SK-N-MC (cell line): ENCODE data around the gene FOXP1.

ENCODE experiments used
- DNase-seq: peaks from one replicate; pipeline ENCODE4 v3.0.0-alpha.2; 2011; ENCODE audit warnings: low read depth, low spot score
- H3K27ac ChIP-seq: fragments of 200-600 bp; sonication (generic); 2 replicates; pipeline ENCODE4 v1.5.1; 2016; ENCODE audit warnings: mixed run types
- H3K36me3 ChIP-seq: fragments of 200-600 bp; sonication (generic); 2 replicates; pipeline ENCODE4 v1.6.1; 2017; ENCODE audit warnings: antibody characterized with exemption, low read length, mixed read lengths; ENCODE audit not compliant: insufficient read depth
- H3K4me3 ChIP-seq: fragments of 200-600 bp; sonication (generic); 2 replicates; pipeline ENCODE4 v1.5.1; 2016
- H3K9ac ChIP-seq: fragments of 200-600 bp; sonication (generic); 2 replicates; pipeline ENCODE4 v1.8.0; 2017; ENCODE audit warnings: mixed run types, mixed read lengths; ENCODE audit not compliant: insufficient read length
- H3K9me3 ChIP-seq: fragments of 200-600 bp; sonication (generic); 2 replicates; pipeline ENCODE4 v1.6.1; 2017; ENCODE audit warnings: low read depth, mild to moderate bottlenecking, antibody characterized with exemption, low read length, moderate library complexity, mixed read lengths
- EZH2 ChIP-seq: fragments of 200-600 bp; sonication (generic); IDR thresholded peaks from one replicate; pipeline ENCODE4 v1.6.1; 2017; ENCODE audit warnings: antibody characterized with exemption
- FOXP2 ChIP-seq: optimal IDR thresholded peaks from 2 replicates; pipeline ENCODE3; 2011; ENCODE audit warnings: mild to moderate bottlenecking, moderate library complexity; ENCODE audit not compliant: insufficient read depth; ENCODE audit errors: extremely low read length, control extremely low read depth
- POLR2AphosphoS5 ChIP-seq: IDR thresholded peaks from 2 replicates; pipeline ENCODE4 v1.6.1; 2012; ENCODE audit warnings: mild to moderate bottlenecking, low read depth, low read length, borderline replicate concordance

Gene FOXP1

DNA sequence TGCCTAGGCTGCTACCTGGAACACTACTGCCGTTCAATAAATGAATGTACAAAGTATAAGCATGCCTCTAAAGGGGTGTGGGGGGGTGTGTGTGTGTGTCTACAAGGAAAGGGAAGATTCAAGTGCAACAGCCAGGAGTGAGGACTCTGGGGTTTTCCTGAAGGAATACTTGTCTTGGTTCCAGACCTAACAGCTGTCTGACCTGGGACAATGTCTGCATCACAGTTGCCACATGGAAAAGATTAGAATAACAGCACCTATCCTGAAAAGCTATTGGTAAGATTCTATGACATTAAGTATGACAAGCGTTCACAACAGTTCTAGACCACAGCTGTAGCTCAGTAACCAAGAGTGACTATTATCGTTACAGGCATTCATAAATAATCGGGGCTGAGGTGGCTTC is 345.2 kb downstream of the FOXP1 start:
- Histone ChIP-seq H3K9me3 (no peaks in the 10 kb centered on the region), H3K36me3 (no peaks in the 10 kb centered on the region), H3K4me3 (no peak overlapping the region), H3K9ac (no peak overlapping the region), H3K27ac (no peak overlapping the region)
- DNase-seq: no peak
- no peak for TF ChIP-seq POLR2AphosphoS5

DNA sequence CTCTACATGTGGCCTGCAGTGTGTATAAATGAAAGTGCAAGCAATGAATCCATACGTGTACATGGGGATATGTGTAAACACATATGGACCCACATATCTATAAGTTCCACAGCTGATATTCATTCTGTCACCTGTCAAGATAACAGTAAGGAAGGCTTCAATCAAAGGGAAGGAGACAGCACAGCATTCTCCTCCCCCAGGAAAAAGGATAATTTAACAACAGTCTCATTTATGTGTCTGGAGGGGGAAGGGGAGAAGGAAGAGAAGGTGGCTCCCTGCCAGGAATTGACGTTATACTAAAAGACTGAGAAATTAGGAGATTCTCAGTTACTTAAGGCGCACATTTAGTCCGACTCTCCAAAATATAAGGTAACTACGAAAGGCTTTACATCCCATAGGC is 345.9 kb downstream of the FOXP1 start:
- no peak overlapping the region for H3K27ac ChIP-seq
- no peak overlapping the region for H3K4me3 ChIP-seq
- DNase-seq: no peak
- no peak for TF ChIP-seq FOXP2
- TF ChIP-seq EZH2: no peak
- no peak for TF ChIP-seq POLR2AphosphoS5
- H3K9me3 ChIP-seq: no peaks in the 10 kb centered on the region
- no peak overlapping the region for H3K9ac ChIP-seq
- no peaks in the 10 kb centered on the region for H3K36me3 ChIP-seq

DNA sequence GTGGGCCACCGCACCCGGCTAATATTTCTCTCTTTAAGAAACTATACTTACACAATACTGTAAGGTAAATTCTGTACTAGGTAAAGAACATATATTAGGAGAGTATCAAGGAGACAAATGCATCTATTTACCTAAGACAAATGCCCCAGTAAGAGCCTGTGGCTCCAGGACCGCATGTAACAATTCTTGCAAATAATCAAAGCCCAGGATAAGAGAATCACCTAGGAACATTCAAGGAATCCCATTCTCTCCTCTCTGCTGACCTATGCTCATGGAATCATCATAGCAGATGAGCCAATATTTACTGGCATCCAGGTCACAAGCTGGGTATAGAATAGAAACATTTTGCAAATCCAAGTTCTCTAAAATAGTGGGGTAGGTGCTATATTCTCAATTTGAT is 347.7 kb downstream of the FOXP1 start:
- no peak for DNase-seq

DNA sequence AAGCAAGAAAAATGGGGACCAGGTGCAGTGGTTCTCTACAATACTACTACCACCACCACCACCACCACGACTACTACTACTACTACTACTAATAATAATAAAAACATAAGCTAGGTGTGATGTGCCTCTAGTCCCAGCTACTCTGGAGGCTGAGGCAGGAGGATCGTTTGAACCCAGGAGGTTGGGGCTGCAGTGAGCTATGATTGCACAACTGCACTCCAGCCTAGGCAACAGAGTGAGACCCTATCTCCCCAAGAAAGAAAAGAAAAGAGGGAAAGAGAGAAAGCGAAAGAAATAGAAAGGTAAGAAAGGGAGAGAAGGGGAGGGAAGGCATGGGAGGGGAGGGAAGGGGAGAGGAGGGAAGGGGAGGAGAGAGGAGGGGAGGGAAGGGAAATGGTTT is 350.6 kb downstream of the FOXP1 start:
- H3K9ac ChIP-seq: no peak overlapping the region
- H3K9me3 ChIP-seq: no peaks in the 10 kb centered on the region
- no peak overlapping the region for H3K27ac ChIP-seq
- no peak for TF ChIP-seq EZH2
- no peak for TF ChIP-seq POLR2AphosphoS5
- TF ChIP-seq FOXP2: no peak
- H3K36me3 ChIP-seq: no peaks in the 10 kb centered on the region
- no peak for DNase-seq
- no peak overlapping the region for H3K4me3 ChIP-seq

More for the DNA sequence above, 347.7 kb downstream of the FOXP1 start:
- Histone ChIP-seq H3K9me3 (no peaks in the 10 kb centered on the region), H3K27ac (no peak overlapping the region), H3K36me3 (no peaks in the 10 kb centered on the region), H3K9ac (no peak overlapping the region), H3K4me3 (no peak overlapping the region)
- TF ChIP-seq FOXP2: no peak
- TF ChIP-seq POLR2AphosphoS5: no peak
- TF ChIP-seq EZH2: no peak

DNA sequence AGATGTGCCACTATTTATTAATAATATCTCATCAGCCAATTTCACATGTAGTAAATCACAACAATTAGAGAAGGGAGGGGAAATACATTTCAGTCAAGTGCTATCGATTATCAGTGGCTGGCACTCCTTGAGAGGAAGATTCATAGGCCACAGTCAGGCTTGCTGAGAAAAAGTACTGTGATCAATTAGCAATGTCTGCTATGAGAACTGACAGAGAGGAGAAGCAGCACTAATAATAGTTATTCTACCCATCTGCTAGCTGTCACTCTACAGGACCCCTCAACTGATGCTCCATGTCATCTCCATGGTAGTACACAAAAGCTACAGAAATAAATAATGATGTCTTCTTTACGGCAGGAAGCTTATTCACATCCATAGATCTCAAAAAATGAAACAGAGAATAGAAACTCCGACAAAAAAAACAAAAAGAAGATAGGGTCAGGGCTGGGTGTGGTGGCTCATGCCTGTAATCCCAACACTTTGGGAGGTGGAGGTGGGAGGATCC is 351.3 kb downstream of the FOXP1 start:
- Histone ChIP-seq H3K4me3 (no peak overlapping the region), H3K9me3 (no peaks in the 10 kb centered on the region), H3K9ac (no peak overlapping the region), H3K27ac (no peak overlapping the region), H3K36me3 (no peaks in the 10 kb centered on the region)
- no peak for TF ChIP-seq FOXP2
- no peak for TF ChIP-seq POLR2AphosphoS5
- TF ChIP-seq EZH2: no peak
- DNase-seq: no peak

DNA sequence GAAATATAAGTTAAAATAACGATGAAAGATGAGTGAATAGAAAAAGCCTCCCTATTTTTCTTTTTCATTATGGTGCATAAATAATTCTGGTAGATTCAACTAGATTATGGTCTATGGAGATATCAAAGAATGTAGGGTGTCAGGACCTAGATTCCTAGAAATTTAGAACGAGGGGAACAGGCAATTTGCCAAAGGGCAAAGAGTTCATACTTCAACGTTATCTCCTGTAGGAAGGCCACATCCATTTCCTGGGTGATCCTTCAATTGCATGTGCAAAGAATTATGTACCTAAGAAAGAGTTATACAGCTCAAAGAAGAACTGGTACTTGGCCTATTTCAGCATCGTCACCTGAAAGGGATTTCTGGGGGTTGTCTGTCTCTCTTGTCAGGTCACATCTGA is 351.8 kb downstream of the FOXP1 start:
- no peak overlapping the region for H3K4me3 ChIP-seq
- H3K36me3 ChIP-seq: no peaks in the 10 kb centered on the region
- TF ChIP-seq POLR2AphosphoS5: no peak
- TF ChIP-seq FOXP2: no peak
- no peak for TF ChIP-seq EZH2
- DNase-seq: no peak
- H3K9ac ChIP-seq: no peak overlapping the region
- no peaks in the 10 kb centered on the region for H3K9me3 ChIP-seq
- H3K27ac ChIP-seq: no peak overlapping the region

- no peak for TF ChIP-seq POLR2AphosphoS5
- no peak for TF ChIP-seq FOXP2
- TF ChIP-seq EZH2: no peak
- no peak overlapping the region for H3K4me3 ChIP-seq
- H3K9ac ChIP-seq: no peak overlapping the region
- no peak for DNase-seq
- H3K27ac ChIP-seq: peak overlapping the region; percentile 46; the same call in 1 of the 2 replicates
- H3K36me3 ChIP-seq: no peaks in the 10 kb centered on the region
- no peaks in the 10 kb centered on the region for H3K9me3 ChIP-seq
Measured at GRCh38 chr3:71229905-71230657, 353.4 kb downstream of the FOXP1 start.

DNA sequence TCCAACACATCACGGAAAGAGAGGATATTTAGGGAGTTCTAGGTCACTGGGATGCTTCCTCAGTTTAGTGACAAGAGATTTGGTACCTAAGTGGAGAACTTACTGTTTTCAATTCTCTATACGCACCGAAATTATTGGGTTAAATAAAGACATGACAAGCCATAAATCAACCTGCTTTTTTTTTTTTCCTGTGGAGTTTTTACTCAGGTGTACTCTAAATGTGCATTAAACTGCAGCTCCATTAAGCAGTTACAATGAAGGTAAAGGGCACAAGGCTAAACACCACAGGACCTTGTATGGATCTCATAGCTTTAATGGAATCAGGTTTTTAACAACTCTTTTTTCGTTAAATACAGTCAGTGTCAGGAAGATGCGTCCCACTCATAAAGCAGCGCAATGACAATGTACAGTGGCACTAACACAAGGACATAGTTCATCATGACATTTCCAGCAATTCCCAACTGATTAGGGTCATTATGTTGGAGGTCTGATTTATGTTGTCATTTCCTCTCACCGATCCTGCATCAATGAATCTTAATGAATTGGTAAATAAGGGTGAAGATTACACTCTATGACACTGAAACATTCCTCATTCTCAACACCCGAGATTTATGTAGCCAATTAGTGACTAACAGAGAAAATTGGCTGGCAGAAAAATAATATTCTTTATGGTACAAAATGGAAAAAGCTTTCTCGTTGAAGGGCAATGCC is 355.2 kb downstream of the FOXP1 start:
- Histone ChIP-seq H3K4me3 (no peak overlapping the region), H3K27ac (no peak overlapping the region), H3K36me3 (no peaks in the 10 kb centered on the region), H3K9me3 (no peaks in the 10 kb centered on the region), H3K9ac (no peak overlapping the region)
- TF ChIP-seq EZH2 (no peak), POLR2AphosphoS5 (no peak), FOXP2 (no peak)
- DNase-seq: no peak

DNA sequence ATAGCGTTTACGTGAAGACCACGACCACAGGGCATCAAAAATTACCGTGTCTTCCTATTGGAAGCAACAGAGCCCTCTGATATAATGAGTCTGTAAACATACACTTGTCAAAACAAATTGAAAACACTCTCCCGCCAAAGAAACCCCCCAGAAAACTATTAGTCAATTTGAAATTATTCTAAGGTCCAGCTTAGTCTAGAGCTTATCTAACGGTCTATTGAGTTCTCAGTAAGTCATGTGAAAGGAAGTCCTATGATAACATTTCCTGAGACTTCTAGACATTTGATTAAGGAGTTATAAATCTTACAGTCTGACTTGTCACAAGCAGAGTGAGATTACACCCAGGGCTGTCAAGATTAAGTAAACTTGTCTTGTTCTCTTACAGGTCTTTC is 356.3 kb downstream of the FOXP1 start:
- no peak overlapping the region for H3K9ac ChIP-seq
- H3K36me3 ChIP-seq: no peaks in the 10 kb centered on the region
- H3K9me3 ChIP-seq: no peaks in the 10 kb centered on the region
- no peak overlapping the region for H3K27ac ChIP-seq
- no peak overlapping the region for H3K4me3 ChIP-seq
- TF ChIP-seq EZH2: no peak
- no peak for TF ChIP-seq FOXP2
- no peak for TF ChIP-seq POLR2AphosphoS5
- DNase-seq: no peak
